Right kidney (tissue), 9 donors: ENCODE results near the gene EZH1.

Experiments used
- DNase-seq: peaks from one replicate; pipeline ENCODE4 v3.0.0-alpha.2; 2016
- long read RNA-seq, 8 donors: transcript quantifications; one replicate each; lab custom pipeline, GENCODE V29; 2026

Gene EZH1
- long read RNA-seq, donor 1, partial matches to known transcripts, result 0 of 2 reads
- long read RNA-seq, donor 1, other reads (novel, unspliced or antisense), result 0 of 2 reads
- long read RNA-seq, donor 2, partial matches to known transcripts, result 0 of 1 reads
- long read RNA-seq, donor 2, other reads (novel, unspliced or antisense), result 0 of 1 reads
- long read RNA-seq, donor 3, partial matches to known transcripts, result 8 of 11 reads
- long read RNA-seq, donor 3, other reads (novel, unspliced or antisense), result 0 of 11 reads
- long read RNA-seq, donor 4, transcript EZH1-210 (2 exons, 594 nt), result major isoform, 5 of 5 reads
- long read RNA-seq, donor 4, partial matches to known transcripts, result 0 of 5 reads
- long read RNA-seq, donor 4, other reads (novel, unspliced or antisense), result 0 of 5 reads
- long read RNA-seq, donor 5, partial matches to known transcripts, result 417 of 461 reads
- long read RNA-seq, donor 5, other reads (novel, unspliced or antisense), result 42 of 461 reads
- long read RNA-seq, donor 6, result 0 reads
- long read RNA-seq, donor 7, result 0 reads
- long read RNA-seq, donor 8, partial matches to known transcripts, result 0 of 1 reads
- long read RNA-seq, donor 8, other reads (novel, unspliced or antisense), result 0 of 1 reads

DNA sequence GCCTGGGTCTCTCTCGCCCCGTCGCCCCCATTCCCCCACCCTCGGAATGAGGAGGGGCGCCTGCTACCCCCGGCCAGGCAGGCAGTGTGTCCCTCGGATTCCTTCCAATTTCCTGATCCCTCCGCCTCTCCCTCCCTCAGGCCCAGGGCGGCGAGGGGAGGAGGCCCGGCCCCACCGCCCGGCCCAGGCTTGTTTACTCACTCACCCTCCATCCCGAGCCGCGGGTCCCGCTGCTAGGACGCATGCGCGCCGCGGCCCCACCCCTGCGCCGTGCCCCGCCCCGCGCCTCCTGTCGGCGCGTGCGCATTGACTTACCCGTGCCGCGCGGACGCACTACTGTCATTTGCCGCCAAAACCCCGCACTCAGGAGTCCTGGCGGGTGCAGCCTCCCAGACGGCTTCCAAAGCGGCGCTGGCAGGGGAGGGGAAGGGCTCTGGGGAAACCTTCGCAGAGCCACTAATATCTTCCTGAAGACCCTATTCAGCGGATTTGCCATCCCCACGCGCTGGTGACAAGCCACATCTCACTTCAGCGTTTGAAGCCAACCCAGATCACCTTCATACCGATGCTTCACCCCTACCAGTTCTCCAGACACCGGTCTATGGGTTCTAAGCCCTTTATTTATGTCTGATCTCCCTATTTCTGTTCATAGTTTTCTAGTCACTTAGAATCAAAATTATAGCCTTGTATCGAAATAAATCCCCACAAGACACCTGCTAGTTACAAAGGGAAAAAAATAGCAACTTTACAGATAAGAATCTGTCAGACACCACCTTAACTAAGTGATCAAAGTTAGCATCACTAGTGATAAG, at the start of gene EZH1:
Gene EZH1, minus strand, starts transcription at position 235 of the 812 bp plus-strand sequence. CDS start 16,099 bp downstream, outside the sequence.
- DNase-seq, result peak; percentile 95

DNA sequence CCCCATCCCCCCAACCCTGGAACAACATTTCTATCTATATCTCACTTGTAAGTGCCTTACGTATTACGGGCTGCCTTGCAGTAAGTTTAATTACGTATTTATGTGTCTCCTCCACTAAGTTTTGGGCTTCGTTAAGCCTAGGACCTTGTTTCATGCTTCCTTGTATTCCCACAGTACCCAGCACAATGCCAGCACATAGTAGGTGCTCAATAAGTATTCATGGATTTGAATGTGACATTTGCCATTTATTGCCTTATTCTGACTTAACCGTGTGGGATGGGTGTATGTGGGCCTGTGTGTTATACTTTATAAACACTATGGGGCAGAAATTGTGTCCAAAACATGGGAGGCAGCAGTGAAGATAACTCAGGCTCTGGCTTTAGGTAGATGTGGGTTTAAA, 47.7 kb upstream of the EZH1 start:
- DNase-seq, result no peak

DNA sequence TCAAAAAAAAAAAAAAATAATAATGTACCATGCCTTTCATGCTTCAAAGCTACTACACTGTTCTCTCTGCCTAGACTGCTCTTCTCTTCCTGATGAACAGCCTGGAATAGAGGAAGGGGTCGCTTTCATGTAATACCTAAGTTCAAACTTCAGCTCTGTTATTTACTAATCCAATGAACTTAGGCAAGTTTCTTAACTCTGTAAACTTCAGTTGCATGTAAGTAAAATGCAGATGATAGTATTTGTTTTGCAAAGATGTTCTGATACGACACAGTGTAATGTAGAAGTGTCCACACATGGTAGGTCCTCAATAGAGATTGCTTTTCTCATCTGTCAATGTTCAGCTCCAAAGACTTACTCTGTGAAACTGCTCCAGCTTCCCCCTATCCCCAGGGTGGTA, 47.1 kb upstream of the EZH1 start:
- DNase-seq, result no peak

DNA sequence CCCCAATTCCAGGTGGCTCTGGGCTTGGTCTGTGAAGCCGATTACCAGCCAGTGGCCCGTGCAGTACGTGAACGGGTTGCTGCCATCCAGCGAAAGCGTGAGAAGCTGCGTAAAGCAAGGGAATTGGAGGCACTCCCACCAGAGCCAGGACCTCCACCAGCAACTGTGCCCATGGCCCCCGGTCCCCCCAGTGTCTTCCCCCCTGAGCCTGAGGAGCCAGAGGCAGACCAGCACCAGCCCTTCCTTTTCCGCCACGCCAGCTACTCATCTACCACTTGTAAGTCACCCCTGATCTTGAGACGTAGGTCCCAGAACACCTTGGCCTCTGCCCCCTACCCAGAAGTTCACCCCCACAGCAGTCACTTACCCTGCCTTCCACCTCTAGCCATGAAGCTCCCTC, 42.4 kb upstream of the EZH1 start:
- DNase-seq, result no peak

DNA sequence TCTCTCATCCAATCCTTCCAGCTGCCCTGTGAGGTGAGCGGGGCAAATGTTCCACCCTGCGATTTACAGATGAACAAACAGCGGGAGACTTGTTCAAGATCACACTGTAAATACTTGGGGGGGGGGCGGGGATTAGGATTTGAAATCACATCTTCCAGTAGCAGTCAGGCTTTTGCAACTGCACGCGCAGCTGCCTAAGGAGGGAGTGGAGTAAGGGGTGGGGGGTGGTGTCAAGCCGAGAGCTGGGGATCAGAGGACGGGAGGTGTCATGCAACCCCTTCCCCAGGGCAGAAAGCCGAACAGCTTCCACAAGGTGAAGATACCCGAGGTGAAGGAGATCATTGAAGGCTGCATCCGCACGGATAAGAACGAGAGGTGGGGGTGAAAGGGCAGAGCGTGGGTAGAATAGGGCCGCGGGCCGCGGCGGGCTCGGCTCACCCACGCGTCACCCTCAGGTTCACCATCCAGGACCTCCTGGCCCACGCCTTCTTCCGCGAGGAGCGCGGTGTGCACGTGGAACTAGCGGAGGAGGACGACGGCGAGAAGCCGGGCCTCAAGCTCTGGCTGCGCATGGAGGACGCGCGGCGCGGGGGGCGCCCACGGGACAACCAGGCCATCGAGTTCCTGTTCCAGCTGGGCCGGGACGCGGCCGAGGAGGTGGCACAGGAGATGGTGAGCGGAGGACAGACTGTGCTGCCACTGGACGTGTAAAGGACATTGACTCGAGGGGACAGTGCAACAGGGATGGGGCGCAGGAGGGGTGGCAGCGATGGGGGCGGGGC, 40.2 kb upstream of the EZH1 start:
- no peak for DNase-seq

DNA sequence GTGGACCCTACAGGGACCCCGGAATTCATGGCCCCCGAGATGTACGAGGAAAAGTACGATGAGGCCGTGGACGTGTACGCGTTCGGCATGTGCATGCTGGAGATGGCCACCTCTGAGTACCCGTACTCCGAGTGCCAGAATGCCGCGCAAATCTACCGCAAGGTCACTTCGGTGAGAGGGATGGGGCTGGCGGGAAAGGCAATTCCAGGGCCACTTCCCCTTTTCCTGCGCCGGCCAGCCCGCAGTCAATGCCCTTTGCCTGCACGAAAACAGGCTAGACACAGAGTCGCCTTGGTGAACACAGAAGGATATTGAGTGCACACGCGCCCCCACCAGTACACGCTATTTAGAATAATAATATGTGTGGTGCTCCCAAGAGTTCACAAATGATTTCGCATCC, 39.6 kb upstream of the EZH1 start:
- no peak for DNase-seq

DNA sequence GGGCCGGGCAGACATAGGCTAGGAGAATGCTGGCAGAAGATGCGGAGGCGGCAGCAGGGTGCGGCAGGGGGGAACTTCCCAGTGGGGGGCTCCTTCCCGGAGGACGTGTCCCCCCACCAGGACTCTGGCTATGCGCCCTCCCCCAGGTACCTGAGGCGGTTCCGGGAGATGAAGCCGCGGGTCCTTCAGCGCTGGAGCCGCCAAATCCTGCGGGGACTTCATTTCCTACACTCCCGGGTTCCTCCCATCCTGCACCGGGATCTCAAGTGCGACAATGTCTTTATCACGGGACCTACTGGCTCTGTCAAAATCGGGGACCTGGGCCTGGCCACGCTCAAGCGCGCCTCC, 38.9 kb upstream of the EZH1 start:
- DNase-seq, result no peak

DNA sequence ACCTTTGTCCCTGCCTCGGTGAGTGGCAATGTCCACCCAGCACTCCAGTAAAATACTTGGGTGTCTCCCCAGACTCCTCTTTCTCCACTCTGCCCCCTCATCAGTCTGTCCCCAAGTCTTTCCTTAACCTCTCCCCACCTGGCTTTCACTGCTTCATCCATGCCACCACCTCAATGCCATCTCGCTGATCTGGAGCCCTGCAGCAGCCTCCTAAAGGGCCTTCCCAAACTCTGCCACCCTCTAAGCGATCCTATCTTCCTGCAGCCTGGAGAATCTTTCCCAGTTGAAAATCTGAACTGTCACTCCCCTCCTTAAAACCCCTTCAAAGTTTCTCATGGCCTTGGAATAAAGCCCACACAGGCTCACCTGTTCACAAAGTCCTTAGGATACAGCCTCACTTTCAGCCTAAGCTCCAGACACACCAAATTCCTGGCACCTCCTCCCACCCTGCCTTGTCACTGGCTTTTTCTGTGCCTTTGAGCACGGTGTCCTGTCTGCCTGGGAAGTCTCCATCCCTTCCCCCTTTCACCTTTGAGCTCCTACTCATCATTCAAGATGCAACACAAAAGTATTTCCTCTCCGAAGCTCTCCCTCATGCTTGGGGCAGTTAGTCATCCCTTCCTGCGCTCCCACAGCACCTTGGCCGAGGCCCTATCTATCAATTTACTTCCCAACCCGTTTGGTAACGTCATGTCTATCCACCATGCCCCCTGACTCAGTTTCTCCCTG, 38.4 kb upstream of the EZH1 start:
- no peak for DNase-seq

DNA sequence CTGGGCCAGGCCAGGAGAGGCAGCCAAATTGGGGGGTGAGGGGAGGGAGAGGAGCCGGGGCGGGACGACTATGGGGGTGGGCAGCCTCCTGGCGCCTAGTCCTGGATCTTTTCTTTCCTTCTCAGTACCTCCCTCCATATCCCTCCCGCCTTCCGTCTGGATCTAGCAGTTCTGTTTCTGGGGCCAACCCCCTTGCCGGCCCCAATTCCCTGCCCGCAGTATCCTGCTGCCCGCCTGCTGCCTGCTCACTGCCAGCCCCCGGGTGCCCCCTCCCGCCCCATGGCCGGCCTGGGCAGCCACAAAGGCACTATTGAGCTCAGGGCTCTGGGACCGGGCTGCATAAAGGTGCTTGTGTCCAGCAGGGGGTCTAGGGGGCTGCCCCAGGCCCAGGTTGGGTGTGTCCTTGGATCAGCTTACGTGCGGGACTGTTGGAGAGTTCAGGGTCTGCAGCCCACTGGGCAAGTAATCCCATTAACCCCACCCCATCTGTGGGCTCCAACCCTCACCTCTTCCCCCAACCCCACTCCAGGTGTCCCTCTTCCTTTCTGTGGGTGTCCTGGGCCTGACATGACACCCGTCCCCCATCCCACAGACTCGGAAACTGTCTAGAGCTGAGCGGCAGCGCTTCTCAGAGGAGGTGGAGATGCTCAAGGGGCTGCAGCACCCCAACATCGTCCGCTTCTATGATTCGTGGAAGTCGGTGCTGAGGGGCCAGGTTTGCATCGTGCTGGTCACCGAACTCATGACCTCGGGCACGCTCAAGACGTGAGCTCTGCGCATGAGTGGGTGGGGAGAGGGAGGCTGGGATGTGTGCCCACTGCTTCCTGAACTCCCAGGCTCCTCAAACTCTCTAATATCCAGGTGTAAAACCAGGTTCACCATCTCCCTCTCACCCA, 37.6 kb upstream of the EZH1 start:
- DNase-seq, result no peak

DNA sequence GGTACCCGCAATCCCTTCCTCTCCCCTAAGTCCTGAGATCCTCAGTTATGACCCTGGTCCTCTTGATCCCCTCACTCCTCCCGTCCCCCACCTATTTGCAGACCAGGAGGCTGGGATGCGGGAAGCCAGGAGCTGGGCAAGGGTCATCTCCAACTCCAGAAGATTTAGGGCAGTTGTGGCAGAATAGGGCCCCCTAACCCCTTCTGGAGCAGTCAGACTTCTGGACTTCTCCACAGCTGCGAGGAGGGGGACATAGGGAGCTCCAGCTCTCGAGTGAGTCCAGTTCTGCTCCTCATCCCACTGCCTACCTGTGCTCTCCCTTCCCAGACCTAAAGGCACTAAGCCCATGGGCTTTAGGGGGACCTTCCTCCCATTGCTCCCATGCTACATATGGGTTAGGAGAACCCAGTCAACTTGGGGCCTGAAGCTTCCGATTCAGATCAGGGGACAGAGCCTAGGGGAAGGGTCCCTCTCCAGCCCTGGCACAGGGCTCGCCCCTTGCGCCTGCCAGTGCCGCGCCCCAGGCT, 36.9 kb upstream of the EZH1 start:
- no peak for DNase-seq

DNA sequence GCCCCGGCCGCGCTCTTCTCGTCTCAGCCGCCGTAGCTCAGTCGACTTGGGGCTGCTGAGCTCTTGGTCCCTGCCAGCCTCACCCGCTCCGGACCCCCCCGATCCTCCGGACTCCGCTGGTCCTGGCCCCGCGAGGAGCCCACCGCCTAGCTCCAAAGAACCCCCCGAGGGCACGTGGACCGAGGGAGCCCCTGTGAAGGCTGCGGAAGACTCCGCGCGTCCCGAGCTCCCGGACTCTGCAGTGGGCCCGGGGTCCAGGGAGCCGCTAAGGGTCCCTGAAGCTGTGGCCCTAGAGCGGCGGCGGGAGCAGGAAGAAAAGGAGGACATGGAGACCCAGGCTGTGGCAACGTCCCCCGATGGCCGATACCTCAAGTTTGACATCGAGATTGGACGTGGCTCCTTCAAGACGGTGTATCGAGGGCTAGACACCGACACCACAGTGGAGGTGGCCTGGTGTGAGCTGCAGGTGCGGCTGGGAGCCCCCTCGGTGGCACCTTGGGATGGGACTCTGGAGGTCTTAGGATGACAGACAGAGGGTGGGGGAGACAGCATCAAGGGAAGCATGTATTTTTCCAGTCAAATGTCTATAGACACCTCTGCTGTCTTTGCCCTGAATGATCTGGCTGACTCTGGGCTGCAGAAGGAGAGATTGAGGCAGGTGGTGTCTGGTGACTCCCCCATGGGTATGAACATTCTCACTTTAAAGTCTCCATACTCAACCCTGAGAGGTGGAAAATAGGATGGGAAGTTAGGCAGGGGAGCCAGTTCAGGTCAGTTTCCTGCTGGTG, 36.2 kb upstream of the EZH1 start:
- no peak for DNase-seq

DNA sequence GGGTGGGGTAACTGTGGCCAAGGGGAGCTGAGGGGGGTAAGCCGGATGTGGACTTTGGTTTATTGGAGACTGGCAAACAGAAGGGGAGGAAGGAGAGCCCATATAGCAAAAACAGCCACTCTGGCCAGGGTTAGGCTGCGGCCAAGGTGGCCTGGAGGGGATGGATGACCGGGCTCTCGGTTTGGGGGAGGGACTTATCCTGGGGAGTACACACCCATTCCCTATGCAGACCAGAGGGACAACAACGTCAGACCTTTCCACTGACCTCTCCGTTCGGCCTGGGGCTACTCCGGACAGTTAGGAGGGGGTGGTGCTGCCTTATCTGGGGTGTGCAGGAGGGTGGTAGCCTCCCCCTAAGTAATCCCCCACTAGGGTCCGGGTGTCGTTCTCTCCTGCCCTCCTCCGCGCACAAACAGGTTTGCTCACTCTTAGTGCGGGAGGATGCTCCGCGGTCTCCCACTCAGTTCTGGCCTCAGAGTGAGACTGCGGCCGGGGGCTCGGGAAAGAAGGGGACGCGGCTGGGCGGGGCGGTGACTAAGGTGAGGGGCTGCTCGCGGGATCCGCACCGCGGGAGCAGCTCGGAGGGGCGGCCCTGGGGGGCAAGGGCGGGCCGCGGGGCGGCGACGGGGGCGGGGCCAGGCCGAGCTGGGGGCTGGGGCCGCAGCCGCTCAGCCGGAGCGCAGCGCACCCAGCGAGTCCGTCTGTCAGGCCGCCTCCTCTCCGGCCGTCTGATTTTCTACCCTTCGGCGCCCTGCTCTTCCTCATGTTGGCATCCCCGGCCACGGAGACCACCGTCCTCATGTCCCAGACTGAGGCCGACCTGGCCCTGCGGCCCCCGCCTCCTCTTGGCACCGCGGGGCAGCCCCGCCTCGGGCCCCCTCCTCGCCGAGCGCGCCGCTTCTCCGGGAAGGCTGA, 35.4 kb upstream of the EZH1 start, which contains the start of gene WNK4:
Gene WNK4, plus strand, starts transcription at position 675 of the 915 bp plus-strand sequence. Its CDS starts 89 bp downstream, at position 764.
- peak; percentile 77 for DNase-seq

DNA sequence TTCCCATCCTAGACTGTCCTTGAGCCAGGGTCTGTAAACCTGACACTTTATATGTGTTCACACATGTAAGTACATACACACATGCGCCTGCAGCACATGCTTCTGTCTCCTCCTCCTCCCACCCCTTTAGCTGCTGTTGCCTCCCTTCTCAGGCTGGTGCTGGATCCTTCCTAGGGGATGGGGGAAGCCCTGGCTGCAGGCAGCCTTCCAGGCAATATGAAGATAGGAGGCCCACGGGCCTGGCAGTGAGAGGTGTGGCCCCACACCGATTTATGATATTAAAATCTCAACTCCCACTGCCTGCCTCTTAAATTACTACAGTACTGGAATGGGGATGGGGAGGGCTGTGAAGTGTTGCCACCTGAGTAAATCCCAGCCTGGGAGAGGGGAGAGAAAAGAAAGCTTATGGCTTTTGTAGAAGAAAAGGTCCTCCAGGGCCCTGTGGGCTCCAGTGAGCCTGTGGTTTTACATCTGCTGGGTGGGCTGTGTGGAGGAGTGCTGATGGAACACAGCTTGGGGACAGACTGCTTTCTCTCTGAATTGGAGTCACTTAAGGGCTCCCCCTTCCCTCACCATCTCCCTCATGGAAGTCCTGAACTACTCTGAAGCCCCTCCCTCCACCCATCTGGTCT, 34.6 kb upstream of the EZH1 start:
- DNase-seq, result no peak

DNA sequence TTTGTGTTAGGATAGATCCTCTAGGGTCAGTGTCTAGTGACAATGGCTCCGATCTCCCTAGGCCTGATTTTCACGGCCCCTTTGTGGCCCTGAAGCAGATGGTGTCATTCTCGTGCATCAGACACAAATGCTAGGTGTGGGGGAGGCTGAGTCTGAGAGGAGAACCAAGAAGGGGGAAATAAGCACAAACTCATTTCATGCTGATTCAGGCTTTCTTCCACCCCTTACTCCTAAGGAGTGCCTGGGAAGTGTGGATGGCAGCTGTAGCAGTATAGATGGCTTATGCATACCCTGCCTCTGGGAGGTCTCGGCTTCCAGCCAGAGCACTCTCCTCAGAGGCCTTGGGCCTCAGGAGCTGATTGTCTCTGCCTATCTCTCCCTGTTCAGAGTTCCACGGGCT, 33.7 kb upstream of the EZH1 start:
- no peak for DNase-seq

DNA sequence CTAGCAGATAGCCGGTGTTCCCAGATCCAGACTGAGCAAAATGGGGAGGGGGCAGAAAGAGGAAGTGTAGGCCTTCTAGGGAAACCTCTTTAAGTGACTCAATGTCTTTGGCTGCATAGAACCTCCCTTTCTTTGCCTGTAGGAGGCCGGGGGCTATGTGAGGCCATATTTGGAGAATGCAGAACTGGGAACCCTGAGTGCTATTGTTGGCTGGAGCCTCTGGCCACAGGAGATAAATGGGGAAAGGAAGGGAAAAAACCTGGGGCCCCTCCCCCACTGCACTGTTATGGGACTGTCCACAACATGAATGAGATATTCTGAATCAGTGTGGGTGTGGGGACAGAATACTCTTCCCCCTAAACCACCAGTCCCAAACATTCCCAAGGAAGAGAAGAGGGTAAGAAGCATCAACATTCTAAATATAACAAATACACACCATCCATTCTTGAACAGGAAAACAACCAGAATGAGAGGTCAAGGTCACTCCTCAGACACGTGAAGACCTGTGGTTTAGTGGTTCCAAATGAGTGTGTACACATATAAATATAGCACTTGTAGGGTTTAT, 30.8 kb upstream of the EZH1 start:
- DNase-seq, result no peak

DNA sequence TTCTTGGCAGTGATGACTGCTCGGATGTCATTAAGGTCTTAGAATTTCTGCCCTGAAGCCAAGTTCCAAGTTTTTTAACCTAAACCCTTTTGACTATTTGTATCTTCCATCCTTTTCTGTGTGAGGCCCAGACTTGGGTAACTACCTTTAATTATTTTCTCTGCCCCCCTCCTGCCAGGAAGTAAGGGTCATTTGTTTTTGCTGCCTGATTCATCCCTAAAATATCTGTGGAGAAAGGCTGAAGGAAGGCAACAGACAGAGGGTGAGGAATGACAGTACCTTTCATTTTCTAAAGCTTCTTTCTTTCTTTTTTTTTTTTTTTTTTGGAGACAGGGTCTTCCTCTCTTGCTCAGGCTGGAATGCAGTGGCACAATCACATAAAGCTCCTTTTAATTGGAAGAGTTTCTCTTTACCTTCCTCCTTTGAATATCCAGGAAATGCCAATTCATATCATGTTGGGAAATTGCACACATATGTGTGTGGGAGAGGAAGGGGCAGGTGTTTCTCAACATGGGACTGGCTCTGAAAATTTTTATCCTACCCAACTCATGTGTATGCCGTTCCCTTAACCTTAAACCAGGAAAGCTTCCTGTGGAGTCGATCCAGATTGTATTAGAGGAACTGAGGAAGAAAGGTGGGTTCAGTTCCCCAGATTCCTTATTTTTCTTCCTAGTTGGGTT, 29.4 kb upstream of the EZH1 start:
- DNase-seq, result no peak
